GM18502 (cell line): ENCODE results near the gene GTPBP6.
"Not testable (repeated sequence)": the region's sequence is repeated elsewhere in the genome, so short reads cannot be mapped to it uniquely, and the experiment has no call there.

Source experiments
- ATAC-seq: cut with Tn5 transposase; IDR thresholded peaks from one replicate; pipeline ENCODE4 v1.9.1; 2021; ENCODE audit warnings: mild to moderate bottlenecking; ENCODE audit not compliant: unreplicated experiment, poor library complexity

Gene GTPBP6

GRCh38 chrX:275476-275966 is 43.1 kb downstream of the GTPBP6 start:
- no peak for ATAC-seq

- ATAC-seq: no peak
These were observed 43.6 kb downstream of the GTPBP6 start for GRCh38 chrX:274904-275475.

- ATAC-seq: no peak
These were observed 47.7 kb downstream of the GTPBP6 start for GRCh38 chrX:270848-271367.

- ATAC-seq: no peak
These were observed 50.8 kb downstream of the GTPBP6 start for GRCh38 chrX:267771-268261.

- no peak for ATAC-seq
These were observed 53.1 kb downstream of the GTPBP6 start for GRCh38 chrX:265502-265901.

- no peak for ATAC-seq
These were observed 53.8 kb downstream of the GTPBP6 start for GRCh38 chrX:264634-265455.

- not testable (repeated sequence) for ATAC-seq
These were observed 54.6 kb downstream of the GTPBP6 start for GRCh38 chrX:264006-264405.

- ATAC-seq: no peak
These were observed 56.2 kb downstream of the GTPBP6 start for GRCh38 chrX:262381-262909.

GRCh38 chrX:261919-262352 is 56.7 kb downstream of the GTPBP6 start:
- no peak for ATAC-seq

GRCh38 chrX:261167-261918 is 57.3 kb downstream of the GTPBP6 start:
- ATAC-seq: no peak

GRCh38 chrX:259692-260355 is 58.8 kb downstream of the GTPBP6 start:
- no peak for ATAC-seq

GRCh38 chrX:258291-259040 is 60.1 kb downstream of the GTPBP6 start:
- ATAC-seq: no peak

- ATAC-seq: no peak
These were observed 60.8 kb downstream of the GTPBP6 start for GRCh38 chrX:257681-258289.

- not testable (repeated sequence) for ATAC-seq
These were observed 61.5 kb downstream of the GTPBP6 start for GRCh38 chrX:257054-257453.

GRCh38 chrX:255923-256331 is 62.7 kb downstream of the GTPBP6 start:
- ATAC-seq: no peak
